M059J (cell line): ENCODE results near the gene ZNF394. TPM values are rescaled to one million over a fixed set of nuclear protein-coding genes. Genes with fewer than 3 reads are reported as not detected.
"Not testable (repeated sequence)": the region's sequence is repeated elsewhere in the genome, so short reads cannot be mapped to it uniquely, and the experiment has no call there.

Source experiments
- DNase-seq: peaks from one replicate; pipeline ENCODE4 v3.0.0-alpha.2; 2012; ENCODE audit warnings: low read depth
- total RNA-seq: library from RNA; depleted of rRNA; stranded (reverse); fragments of >200 nt; shearing (Covaris generic); gene quantifications from 2 replicates; pipeline ENCODE4 v1.2.3, GENCODE V29; 2014; rRNA removed

ZNF394 gene
- total RNA-seq, result 24.0 and 32.0 TPM in 2 replicates

GRCh38 chr7:99499721-99500636, at the start of gene ZNF394:
Gene ZNF394 (minus strand): TSS chr7:99500281. CDS start chr7:99500093, 188 bp downstream.
- DNase-seq, result peak; percentile 93

- not testable (repeated sequence) for DNase-seq
Measured at GRCh38 chr7:99549545-99549944, 49.5 kb upstream of the ZNF394 start.

GRCh38 chr7:99545308-99545707, 45.2 kb upstream of the ZNF394 start:
- DNase-seq, result not testable (repeated sequence)

- DNase-seq, result no peak
Measured at GRCh38 chr7:99543916-99544315, 43.8 kb upstream of the ZNF394 start.

GRCh38 chr7:99543081-99543671, 43.1 kb upstream of the ZNF394 start:
- no peak for DNase-seq

GRCh38 chr7:99541212-99541611, 41.1 kb upstream of the ZNF394 start:
- DNase-seq, result no peak

GRCh38 chr7:99540542-99540941, 40.5 kb upstream of the ZNF394 start:
- no peak for DNase-seq

GRCh38 chr7:99539213-99539811, 39.2 kb upstream of the ZNF394 start:
- no peak for DNase-seq

GRCh38 chr7:99535667-99536066, 35.6 kb upstream of the ZNF394 start:
- no peak for DNase-seq

- no peak for DNase-seq
Measured at GRCh38 chr7:99531354-99531765, 31.3 kb upstream of the ZNF394 start.

GRCh38 chr7:99525713-99526440, 25.8 kb upstream of the ZNF394 start:
- DNase-seq, result no peak

GRCh38 chr7:99521399-99521798, 21.3 kb upstream of the ZNF394 start:
- no peak for DNase-seq

- DNase-seq, result no peak
Measured at GRCh38 chr7:99514050-99514449, 14.0 kb upstream of the ZNF394 start.

GRCh38 chr7:99505324-99505662, 5.2 kb upstream of the ZNF394 start:
- DNase-seq, result no peak

GRCh38 chr7:99504603-99505323, 4.7 kb upstream of the ZNF394 start, which contains the start of gene ZKSCAN5:
Gene ZKSCAN5 (plus strand): TSS chr7:99504662. CDS start chr7:99506045, 1,383 bp downstream.
- peak; percentile 96 for DNase-seq

GRCh38 chr7:99504281-99504602, 4.2 kb upstream of the ZNF394 start:
- DNase-seq, result no peak

- not testable (repeated sequence) for DNase-seq
Measured at GRCh38 chr7:99501236-99501635, 1.2 kb upstream of the ZNF394 start.

- DNase-seq, result no peak
Measured at GRCh38 chr7:99500637-99501009, 542 bp upstream of the ZNF394 start.

- peak; percentile 36 for DNase-seq
Measured at GRCh38 chr7:99499371-99499720, 735 bp downstream of the ZNF394 start.

GRCh38 chr7:99498546-99498944, 1.5 kb downstream of the ZNF394 start:
- no peak for DNase-seq

GRCh38 chr7:99497766-99498545, 2.1 kb downstream of the ZNF394 start:
- no peak for DNase-seq
